Adrenal gland (tissue), 5 donors: ENCODE data around the gene HOXA3.

ENCODE experiments used
- POLR2A ChIP-seq, 2 donors: fragments of 450-650 bp; IDR thresholded peaks; one replicate each; pipeline ENCODE4 v1.6.1; 2017; ENCODE audit warnings: antibody characterized with exemption in 2 of 2, mild to moderate bottlenecking in 2 of 2, moderate library complexity in 1 of 2
- TF ChIP-seq, protein P1 (sequence below), 6 experiments: fragments of 450-650 bp in 4 of 6; fragments of 200-600 bp in 2 of 6; sonication (generic) in 1 of 6; IDR thresholded peaks; 1 replicate in 5 of 6; 2 replicates in 1 of 6; pipeline versions ENCODE4 v1.5.1 to v1.8.0; 2016 to 2021; ENCODE audit warnings: antibody characterized with exemption in 6 of 6, mild to moderate bottlenecking in 2 of 6, moderate library complexity in 1 of 6
- donor health status: DM: no; HTN: no; CAD: no.

DNA sequence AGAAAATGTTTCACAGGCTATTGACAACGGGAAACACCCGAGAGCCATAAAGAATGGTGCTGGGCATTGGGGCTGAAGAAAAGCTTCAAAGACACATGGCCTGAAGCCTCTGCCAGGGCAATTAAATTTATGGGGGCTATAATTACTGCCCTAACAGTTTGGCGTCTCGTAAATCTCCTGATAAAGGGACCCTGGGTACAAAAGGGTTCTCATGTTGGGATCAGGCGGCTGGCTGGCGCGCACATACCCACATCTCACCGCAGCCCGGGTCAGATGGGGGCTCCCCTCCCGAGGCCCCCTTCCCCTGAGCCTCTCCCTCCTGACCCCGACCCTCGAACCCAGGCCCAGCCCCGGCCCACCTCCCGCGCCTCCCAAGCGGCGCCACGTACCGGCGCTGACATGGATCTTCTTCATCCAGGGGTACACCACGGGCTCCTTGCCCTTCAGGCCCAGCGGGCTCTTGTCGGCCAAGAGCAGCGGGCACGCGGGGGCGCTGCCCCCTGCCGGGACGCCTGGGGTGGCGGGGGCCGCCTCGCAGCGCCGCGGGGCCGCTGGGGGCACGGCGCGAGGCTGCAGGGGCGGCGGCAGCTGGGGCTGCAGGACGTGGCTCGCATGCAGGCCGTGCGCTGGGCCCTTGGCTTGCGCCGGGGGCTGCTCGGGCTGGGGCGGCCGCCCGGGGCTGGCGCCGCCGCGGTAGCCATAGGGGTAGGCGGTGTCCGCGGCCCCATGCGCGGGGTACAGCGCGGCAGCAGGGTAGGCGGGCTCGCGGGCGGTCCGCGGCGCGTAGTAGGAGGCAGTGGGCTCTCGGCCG is 22.4 kb downstream of the HOXA3 start:
- TF ChIP-seq, protein P1, sequence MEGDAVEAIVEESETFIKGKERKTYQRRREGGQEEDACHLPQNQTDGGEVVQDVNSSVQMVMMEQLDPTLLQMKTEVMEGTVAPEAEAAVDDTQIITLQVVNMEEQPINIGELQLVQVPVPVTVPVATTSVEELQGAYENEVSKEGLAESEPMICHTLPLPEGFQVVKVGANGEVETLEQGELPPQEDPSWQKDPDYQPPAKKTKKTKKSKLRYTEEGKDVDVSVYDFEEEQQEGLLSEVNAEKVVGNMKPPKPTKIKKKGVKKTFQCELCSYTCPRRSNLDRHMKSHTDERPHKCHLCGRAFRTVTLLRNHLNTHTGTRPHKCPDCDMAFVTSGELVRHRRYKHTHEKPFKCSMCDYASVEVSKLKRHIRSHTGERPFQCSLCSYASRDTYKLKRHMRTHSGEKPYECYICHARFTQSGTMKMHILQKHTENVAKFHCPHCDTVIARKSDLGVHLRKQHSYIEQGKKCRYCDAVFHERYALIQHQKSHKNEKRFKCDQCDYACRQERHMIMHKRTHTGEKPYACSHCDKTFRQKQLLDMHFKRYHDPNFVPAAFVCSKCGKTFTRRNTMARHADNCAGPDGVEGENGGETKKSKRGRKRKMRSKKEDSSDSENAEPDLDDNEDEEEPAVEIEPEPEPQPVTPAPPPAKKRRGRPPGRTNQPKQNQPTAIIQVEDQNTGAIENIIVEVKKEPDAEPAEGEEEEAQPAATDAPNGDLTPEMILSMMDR (IDR thresholded peaks at IDR 0.05) = peak in 3 of 6 experiments; percentile 13 to 51 (median 37)
- TF ChIP-seq POLR2A (IDR thresholded peaks at IDR 0.05) = peak; percentile 12 to 45
